GM12874 (cell line): Measurements from ENCODE around the gene DNAJA4.

Experiments
- CTCF ChIP-seq: IDR thresholded peaks from 2 replicates; pipeline ENCODE4 v1.5.1; 2011; ENCODE audit warnings: low read depth, mild to moderate bottlenecking, control low read depth, low read length, moderate library complexity; ENCODE audit not compliant: insufficient read depth

The DNAJA4 gene

GRCh38 chr15:78266806-78267205, 2.4 kb downstream of the DNAJA4 start:
- TF ChIP-seq CTCF = no peak

GRCh38 chr15:78272316-78272715, 8.0 kb downstream of the DNAJA4 start:
- TF ChIP-seq CTCF = no peak

- no peak for TF ChIP-seq CTCF
Observed at GRCh38 chr15:78272776-78273175, 8.4 kb downstream of the DNAJA4 start.

- TF ChIP-seq CTCF = no peak
Observed at GRCh38 chr15:78274994-78275393, 10.6 kb downstream of the DNAJA4 start.

GRCh38 chr15:78276064-78276943, 11.9 kb downstream of the DNAJA4 start:
- TF ChIP-seq CTCF = no peak

GRCh38 chr15:78280319-78281072, 16.1 kb downstream of the DNAJA4 start:
- no peak for TF ChIP-seq CTCF

GRCh38 chr15:78282324-78282723, 18.0 kb downstream of the DNAJA4 start:
- TF ChIP-seq CTCF = no peak
